HL-60 (cell line): Measurements from ENCODE around the gene MUSK.

Source experiments
- DNase-seq, 2 experiments: peaks; one replicate each; pipeline ENCODE4 v3.0.0-alpha.2; 2010 to 2020; ENCODE audit warnings: low read depth in 1 of 2, low spot score in 1 of 2
- H3K27ac ChIP-seq: fragments of 250-450 bp; sonication (Bioruptor Pico); replicated peaks from 2 replicates; pipeline ENCODE4 v1.5.1; 2020; ENCODE audit warnings: mild to moderate bottlenecking, moderate library complexity
- H3K27me3 ChIP-seq: fragments of 250-450 bp; sonication (Bioruptor Pico); 2 replicates; pipeline ENCODE4 v1.5.1; 2021; ENCODE audit warnings: mild to moderate bottlenecking, moderate library complexity; ENCODE audit not compliant: insufficient read depth, poor library complexity, severe bottlenecking
- H3K4me3 ChIP-seq: replicated peaks from 2 replicates; pipeline ENCODE4 v1.5.1; 2011; ENCODE audit warnings: mild to moderate bottlenecking, control low read depth, low read length; ENCODE audit not compliant: insufficient read depth
- CTCF ChIP-seq: IDR thresholded peaks from one replicate; pipeline ENCODE4 v1.5.1; 2011; ENCODE audit warnings: low read length, control low read depth, inconsistent platforms; ENCODE audit not compliant: insufficient read depth
- GABPA ChIP-seq: IDR thresholded peaks from 2 replicates; pipeline ENCODE4 v1.6.1; 2012; ENCODE audit warnings: low read depth
- POLR2AphosphoS5 ChIP-seq: IDR thresholded peaks from 2 replicates; pipeline ENCODE4 v1.6.1; 2012; ENCODE audit warnings: low read depth
- REST ChIP-seq: IDR thresholded peaks from 2 replicates; pipeline ENCODE4 v1.6.1; 2012; ENCODE audit warnings: low read depth; ENCODE audit not compliant: insufficient replicate concordance
- SPI1 ChIP-seq: IDR thresholded peaks from 2 replicates; pipeline ENCODE4 v1.6.1; 2012; ENCODE audit warnings: low read depth, mild to moderate bottlenecking, borderline replicate concordance

MUSK gene

DNA sequence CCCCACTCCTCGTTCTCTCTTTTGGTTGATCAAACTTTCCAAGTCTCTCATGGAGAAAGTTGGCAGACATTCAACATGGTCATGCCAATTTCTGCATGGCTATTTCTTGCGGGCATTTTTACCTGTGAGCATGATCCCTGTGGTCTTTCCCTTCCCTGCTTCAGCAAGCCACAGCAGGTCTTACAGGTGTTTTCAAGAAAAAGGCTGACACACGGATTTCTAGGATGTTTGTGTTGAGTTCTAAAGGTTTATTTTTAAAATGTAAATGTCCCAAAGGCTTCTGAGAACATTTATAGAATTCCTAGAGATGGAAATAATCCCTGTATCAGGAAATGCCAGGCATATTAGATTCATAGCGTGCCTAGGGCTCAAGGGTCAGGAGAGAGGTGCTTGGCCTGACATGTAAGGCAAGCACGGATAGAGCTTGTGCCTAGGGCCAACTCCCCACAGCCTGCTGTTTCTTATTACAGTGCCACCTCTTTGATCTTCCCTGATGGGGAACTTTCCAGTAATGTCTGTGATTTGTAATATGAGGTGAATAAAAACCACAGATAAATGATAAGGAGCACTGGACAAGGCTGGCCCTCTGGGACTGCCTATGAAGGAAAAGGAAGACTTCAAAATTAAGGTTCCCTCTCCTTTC lies 79.8 kb downstream of the MUSK start:
- TF ChIP-seq REST (no peak), GABPA (no peak), CTCF (no peak), SPI1 (no peak), POLR2AphosphoS5 (no peak)
- no peak overlapping the region for H3K27ac ChIP-seq
- H3K27me3 ChIP-seq: no peaks in the 10 kb centered on the region
- H3K4me3 ChIP-seq: no peak overlapping the region
- DNase-seq: no peak

DNA sequence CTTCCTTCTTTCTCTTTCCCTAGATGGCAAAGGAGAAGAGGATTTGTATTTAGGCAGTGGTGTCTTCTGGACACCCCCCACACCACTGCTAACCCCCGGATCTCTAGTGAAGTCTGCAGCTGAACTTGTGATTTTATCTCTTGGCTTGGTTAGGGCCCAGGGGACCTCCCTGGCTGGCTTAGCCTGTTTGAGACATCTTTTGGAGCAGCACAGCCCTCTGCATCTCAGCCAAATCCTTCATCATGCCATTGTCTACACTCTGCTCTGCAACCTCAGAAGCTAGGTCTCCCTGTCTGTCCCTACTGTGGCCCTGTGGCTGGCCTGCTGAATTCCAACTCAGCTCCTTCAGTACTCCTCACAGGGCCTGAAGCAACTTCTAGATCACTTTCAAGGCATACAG lies 81.7 kb downstream of the MUSK start:
- no peak overlapping the region for H3K4me3 ChIP-seq
- no peaks in the 10 kb centered on the region for H3K27me3 ChIP-seq
- H3K27ac ChIP-seq: no peak overlapping the region
- DNase-seq: no peak
- TF ChIP-seq POLR2AphosphoS5: no peak
- no peak for TF ChIP-seq CTCF
- no peak for TF ChIP-seq SPI1
- TF ChIP-seq REST: no peak
- no peak for TF ChIP-seq GABPA

DNA sequence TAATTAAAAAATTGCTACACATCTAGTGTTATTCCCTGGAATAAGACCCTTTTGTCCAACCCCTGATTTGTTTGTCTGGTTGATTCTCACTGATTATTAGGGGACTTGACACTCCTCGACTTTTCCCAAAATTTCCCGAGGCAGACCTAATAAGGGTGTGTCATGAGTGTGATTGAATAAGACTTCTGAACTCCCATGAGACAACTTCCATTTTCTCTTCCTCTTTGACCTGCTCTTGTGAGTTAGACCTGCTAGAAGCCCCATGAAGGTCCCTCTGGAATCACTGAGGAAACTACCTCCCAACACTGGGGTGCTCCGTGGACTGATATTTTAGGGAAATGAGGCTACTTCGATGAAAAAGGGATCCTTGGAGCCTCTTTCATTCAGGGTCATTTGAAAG lies 83.4 kb downstream of the MUSK start:
- no peak for DNase-seq
- Histone ChIP-seq H3K27me3 (no peaks in the 10 kb centered on the region), H3K4me3 (no peak overlapping the region), H3K27ac (no peak overlapping the region)
- TF ChIP-seq REST: no peak
- no peak for TF ChIP-seq GABPA
- TF ChIP-seq SPI1: no peak
- TF ChIP-seq POLR2AphosphoS5: no peak
- no peak for TF ChIP-seq CTCF
